H1 (cell line): ENCODE measurements around the gene AGBL1.

Experiments
- KDM1A ChIP-seq: fragments of 200-600, 300-600 bp; sonication (generic); IDR thresholded peaks from 2 replicates; pipeline ENCODE4 v1.7.1; 2016; ENCODE audit warnings: mild to moderate bottlenecking, low read length, borderline replicate concordance
- MAFK ChIP-seq: IDR thresholded peaks from 2 replicates; pipeline ENCODE4 v1.6.1; 2012; ENCODE audit warnings: low read depth, mild to moderate bottlenecking, improper control_type of control experiment, low read length
- POLR2A ChIP-seq, 2 experiments: IDR thresholded peaks; 1 replicate in 1 of 2; 2 replicates in 1 of 2; pipeline ENCODE4 v1.6.1; 2011; ENCODE audit warnings: low read depth in 2 of 2, low read length in 2 of 2, mild to moderate bottlenecking in 2 of 2; ENCODE audit errors: control extremely low read depth in 1 of 2
- POLR2AphosphoS5 ChIP-seq: IDR thresholded peaks from 2 replicates; pipeline ENCODE4 v1.6.1; 2011; ENCODE audit warnings: low read depth, low read length
- TCF12 ChIP-seq: IDR thresholded peaks from 2 replicates; pipeline ENCODE4 v1.6.1; 2011; ENCODE audit warnings: low read depth, mild to moderate bottlenecking, low read length
- TF ChIP-seq, protein P1 (sequence below), 3 experiments: IDR thresholded peaks; 1 replicate in 2 of 3; 2 replicates in 1 of 3; pipeline versions ENCODE4 v1.5.1 to v1.6.1; 2011; ENCODE audit warnings: low read length in 3 of 3, mild to moderate bottlenecking in 3 of 3, inconsistent platforms in 2 of 3, low read depth in 1 of 3, moderate library complexity in 1 of 3; ENCODE audit not compliant: insufficient read depth in 1 of 3; ENCODE audit errors: control extremely low read depth in 1 of 3

DNA sequence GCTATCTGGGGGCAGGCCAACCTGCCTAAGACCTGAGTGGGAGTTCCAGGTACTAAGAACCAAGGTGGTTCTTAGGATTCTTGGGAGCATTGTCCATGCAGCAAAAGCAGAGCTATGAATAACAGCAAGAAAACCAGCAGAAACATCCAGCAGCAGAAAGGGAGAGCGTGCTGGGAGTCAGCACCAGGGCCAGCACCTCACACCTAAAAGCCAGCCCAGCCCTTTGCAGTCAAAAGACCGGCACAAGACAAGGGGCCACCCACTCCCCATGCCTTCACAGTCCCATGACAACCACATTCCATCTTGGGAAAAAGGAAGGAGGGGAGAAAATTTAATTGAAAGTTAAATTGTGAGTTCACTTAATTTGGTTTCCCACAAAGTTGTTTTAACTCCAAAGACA lies 364.9 kb downstream of the AGBL1 start:
- no peak for TF ChIP-seq POLR2AphosphoS5
- no peak for TF ChIP-seq TCF12
- no peak for TF ChIP-seq POLR2A (IDR thresholded peaks at IDR 0.05; ENCODE audit: control extremely low read depth in 1 of 2, low read depth in 2 of 2, low read length in 2 of 2)
- no peak for TF ChIP-seq MAFK
- no peak for TF ChIP-seq KDM1A
- TF ChIP-seq, protein P1, sequence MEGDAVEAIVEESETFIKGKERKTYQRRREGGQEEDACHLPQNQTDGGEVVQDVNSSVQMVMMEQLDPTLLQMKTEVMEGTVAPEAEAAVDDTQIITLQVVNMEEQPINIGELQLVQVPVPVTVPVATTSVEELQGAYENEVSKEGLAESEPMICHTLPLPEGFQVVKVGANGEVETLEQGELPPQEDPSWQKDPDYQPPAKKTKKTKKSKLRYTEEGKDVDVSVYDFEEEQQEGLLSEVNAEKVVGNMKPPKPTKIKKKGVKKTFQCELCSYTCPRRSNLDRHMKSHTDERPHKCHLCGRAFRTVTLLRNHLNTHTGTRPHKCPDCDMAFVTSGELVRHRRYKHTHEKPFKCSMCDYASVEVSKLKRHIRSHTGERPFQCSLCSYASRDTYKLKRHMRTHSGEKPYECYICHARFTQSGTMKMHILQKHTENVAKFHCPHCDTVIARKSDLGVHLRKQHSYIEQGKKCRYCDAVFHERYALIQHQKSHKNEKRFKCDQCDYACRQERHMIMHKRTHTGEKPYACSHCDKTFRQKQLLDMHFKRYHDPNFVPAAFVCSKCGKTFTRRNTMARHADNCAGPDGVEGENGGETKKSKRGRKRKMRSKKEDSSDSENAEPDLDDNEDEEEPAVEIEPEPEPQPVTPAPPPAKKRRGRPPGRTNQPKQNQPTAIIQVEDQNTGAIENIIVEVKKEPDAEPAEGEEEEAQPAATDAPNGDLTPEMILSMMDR (IDR thresholded peaks at IDR 0.05; ENCODE audit: control extremely low read depth in 1 of 3, insufficient read depth in 1 of 3, low read depth in 1 of 3, low read length in 3 of 3), result no peak
